Choroid plexus epithelial cell (primary cell): ENCODE measurements around the gene MMS19.
"Not testable (repeated sequence)": the region's sequence is repeated elsewhere in the genome, so short reads cannot be mapped to it uniquely, and the experiment has no call there.

Experiments used
- DNase-seq: peaks from one replicate; pipeline ENCODE4 v3.0.0-alpha.2; 2010; ENCODE audit warnings: low read depth
- H3K4me3 ChIP-seq: 2 replicates; pipeline ENCODE4 v1.5.1; 2011; ENCODE audit warnings: low read depth, mild to moderate bottlenecking, control low read depth, low read length, moderate library complexity
- CTCF ChIP-seq: conservative IDR thresholded peaks from 2 replicates; pipeline ENCODE4 v1.5.1; 2011; ENCODE audit warnings: low read depth, mild to moderate bottlenecking, control low read depth, inconsistent platforms, low read length, moderate library complexity

MMS19 gene

GRCh38 chr10:97533888-97534287 is 35.7 kb upstream of the MMS19 start:
- H3K4me3 ChIP-seq: no peak overlapping the region
- no peak for TF ChIP-seq CTCF
- DNase-seq: no peak

- DNase-seq: peak; percentile 65
- no peak overlapping the region for H3K4me3 ChIP-seq
Observed at GRCh38 chr10:97532935-97533671, 34.9 kb upstream of the MMS19 start.

GRCh38 chr10:97531401-97531986 is 33.3 kb upstream of the MMS19 start:
- H3K4me3 ChIP-seq: no peak overlapping the region
- no peak for TF ChIP-seq CTCF
- peak; percentile 51 for DNase-seq

More at GRCh38 chr10:97532935-97533671, 34.9 kb upstream of the MMS19 start:
- no peak for TF ChIP-seq CTCF

DNA sequence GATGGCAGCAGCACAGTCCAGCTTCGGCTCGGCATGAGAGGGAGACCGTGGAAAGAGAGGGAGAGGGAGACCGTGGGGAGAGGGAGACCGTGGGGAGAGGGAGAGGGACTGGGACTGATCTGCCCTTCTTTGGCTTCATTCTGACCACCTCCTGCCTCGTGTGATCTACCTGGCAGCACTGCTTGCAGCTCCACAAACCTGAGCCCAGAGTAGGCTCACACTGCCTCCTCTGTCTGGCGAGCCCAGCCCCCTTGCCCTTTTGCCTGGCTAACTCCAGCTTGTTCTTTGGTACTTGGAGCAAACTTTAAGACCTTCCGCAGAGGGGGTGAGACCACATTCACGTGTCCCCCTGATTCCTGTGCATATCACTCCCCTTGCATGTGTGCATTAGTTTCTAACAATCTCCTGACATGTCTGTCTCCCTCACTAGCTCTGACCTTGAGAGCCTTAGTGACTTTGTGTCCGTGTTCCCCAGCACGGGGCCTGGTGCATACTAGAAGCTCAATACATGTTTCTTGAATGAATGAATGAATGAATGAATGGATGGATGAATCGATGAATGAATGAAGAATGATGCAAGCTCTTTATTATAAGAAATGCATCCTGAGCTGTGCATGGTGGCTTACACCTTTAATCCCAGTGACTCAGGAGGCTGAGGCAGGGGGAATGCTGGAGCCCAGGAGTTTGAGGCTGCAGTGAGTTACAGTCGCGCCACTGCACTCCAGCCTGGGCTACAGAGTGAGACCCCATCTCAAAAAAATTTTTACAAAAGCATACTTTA is 31.7 kb upstream of the MMS19 start:
- TF ChIP-seq CTCF: no peak
- no peak for DNase-seq
- no peak overlapping the region for H3K4me3 ChIP-seq

DNA sequence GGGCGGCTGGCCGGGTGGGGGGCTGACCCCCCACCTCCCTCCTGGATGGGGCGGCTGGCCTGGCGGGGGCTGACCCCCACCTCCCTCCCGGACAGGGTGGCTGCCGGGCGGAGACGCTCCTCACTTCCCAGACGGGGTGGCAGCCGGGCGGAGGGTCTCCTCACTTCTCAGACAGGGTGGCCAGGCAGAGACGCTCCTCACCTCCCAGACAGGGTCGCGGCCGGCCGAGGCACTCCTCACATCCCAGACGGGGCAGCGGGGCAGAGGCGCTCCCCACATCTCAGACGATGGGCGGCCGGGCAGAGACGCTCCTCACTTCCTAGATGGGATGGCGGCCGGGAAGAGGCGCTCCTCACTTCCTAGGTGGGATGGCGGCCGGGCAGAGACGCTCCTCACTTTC is 30.7 kb upstream of the MMS19 start:
- H3K4me3 ChIP-seq: not testable (repeated sequence)

DNA sequence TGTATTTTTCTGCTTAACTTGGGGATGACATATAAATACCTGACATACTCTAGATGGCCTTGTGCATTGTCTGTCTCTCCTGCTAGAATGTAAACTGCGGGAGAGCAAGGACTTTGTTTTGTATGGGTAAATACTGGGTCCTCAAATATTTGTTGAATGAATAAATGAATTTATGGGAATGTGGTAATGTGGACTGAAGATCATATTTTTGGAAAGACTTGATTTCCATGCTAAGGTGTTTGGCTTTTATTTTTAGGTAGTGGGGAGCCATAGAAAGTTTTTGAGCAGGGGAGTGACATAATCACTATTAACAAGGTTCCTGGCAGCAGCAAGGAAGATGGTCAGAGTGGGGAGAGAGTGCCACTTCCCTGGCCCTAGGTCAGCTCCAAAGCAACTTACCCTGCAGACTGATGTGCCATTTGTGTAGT is 27.5 kb upstream of the MMS19 start:
- DNase-seq: no peak
- no peak for TF ChIP-seq CTCF
- H3K4me3 ChIP-seq: no peak overlapping the region

More for the DNA sequence above, 30.7 kb upstream of the MMS19 start:
- DNase-seq: not testable (repeated sequence)

GRCh38 chr10:97525086-97525485 is 26.9 kb upstream of the MMS19 start:
- no peak for TF ChIP-seq CTCF
- DNase-seq: no peak
- H3K4me3 ChIP-seq: no peak overlapping the region
